GM19351 (cell line): Measurements from ENCODE around the gene PROSER2.

Experiments used
- ATAC-seq: cut with Tn5 transposase; IDR thresholded peaks from one replicate; pipeline ENCODE4 v1.9.1; 2021; ENCODE audit warnings: mild to moderate bottlenecking, moderate library complexity; ENCODE audit not compliant: unreplicated experiment

PROSER2 gene

DNA sequence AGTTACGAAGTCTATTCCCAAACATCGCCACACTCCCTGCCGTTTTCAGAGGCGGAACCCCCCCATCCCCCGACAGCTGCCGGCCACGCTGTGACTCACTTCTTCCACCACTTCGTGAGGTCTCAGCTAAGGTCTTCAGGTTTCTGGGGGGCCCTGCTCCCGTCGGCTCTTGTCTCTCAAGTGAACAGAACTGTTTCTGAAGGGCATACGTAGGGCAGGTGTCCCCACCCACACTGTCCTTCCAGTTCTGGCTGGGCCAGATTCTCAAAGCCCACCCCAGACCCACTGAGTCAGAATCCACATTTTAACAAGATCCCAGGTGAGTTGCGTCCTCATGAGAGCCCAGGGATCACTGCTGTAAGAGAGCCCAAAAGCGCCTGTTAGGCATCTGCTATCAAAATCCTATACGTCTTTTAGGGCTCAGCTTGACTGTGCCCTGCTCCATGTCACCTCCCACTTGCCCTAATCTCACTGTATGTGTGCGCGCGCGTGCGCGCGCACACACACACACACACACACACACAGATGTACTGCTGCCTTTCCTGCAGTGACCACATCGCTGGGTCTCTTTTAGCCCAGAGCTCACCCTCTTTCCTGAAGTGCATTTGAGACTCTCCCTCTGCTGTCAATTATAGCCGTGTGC is 78.8 kb downstream of the PROSER2 start:
- ATAC-seq, result no peak

DNA sequence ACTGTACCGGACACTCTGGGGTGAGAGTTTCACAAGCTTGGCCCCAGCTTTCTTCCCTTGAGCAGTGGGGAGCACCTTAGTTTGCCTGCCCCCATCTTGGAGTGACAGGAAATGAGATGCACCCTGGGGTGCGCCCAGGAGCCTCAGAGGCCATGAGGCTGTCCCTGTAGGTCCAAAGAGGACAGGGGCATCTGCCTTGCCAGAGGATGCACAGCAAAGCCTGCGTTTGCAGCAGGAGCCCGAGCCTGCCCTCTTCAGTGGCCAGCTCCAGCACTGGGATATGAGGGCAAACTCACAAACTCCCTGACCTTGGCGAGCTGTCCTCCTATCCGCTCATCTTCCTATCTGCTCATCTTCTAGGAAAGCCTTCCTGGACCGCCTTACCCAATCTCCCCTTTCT is 79.5 kb downstream of the PROSER2 start:
- no peak for ATAC-seq

DNA sequence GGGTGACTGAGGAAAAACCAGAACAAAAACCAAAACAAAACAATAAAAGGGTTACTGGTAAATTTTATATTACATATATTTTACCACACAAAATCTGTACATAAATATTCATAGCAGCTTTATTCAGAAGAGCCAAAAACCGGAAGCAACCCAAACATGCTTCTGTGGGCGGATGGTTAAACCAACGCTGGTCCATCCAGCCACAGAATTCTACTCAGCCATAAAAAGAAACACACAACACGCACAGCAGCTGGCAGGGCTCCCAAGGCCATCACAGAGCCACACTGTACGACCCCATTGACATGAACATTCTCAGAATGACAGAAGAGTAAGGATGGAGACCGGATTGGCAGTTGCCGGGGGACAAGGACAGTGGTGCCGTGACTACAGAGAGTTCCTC is 83.6 kb downstream of the PROSER2 start:
- ATAC-seq, result no peak

DNA sequence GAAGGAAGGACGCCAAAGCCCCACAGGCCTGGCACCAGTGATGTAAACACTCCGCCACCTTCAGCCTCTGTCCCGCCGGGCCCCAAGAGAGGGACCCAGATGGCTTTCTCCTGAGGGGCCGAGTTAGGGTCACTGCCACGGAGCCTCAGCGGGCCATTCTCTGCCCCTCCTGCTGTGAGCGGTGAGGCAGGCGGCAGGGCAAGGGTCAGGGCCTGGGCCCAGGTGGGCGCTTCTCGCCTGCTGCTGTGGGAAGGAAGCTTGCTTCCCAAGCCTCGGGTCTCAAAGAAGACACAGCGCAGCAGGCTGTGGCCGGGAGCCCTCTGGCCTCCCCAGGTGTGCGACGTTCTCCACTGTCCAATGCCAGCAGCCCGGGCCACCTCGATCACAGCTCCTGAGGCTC is 84.8 kb downstream of the PROSER2 start:
- ATAC-seq, result no peak

DNA sequence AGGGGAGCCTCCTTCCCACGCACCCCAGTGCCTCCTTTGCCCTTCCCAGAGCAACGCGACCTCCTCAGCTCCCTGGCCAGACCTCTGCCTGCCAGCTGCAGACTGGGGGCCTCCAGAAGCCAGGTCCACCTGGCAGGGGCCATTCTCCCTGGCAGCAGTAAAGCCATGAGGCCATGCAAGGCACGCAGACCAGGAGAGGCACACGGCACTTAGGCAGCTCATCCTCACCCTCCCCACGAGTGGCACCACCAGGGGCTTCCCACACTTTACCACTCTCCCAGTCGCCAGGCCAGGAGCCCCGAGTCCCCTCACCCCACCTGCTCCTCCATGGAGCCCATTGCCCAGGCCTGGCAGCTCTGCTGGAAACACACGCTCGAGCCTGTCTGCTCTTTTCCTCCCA is 85.4 kb downstream of the PROSER2 start:
- no peak for ATAC-seq

DNA sequence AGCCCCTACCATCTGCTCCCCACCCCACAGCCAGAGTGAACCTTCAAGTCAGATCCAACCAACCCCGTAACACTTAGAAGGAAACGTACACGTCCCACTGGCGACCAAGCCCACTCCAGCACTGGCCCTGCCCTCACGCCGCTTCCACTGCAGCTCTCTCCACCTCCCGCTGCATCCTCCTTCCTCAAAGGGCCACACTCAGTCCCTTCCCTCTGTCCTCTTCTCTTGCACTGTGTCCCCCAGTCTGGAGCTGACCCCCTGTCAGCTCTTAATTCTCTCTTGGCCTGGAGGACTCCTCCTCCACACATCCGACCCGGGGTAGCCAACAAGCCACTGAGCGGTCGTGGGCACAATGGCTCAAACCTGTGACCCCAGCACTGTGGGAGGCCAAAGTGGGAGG is 85.8 kb downstream of the PROSER2 start:
- no peak for ATAC-seq

DNA sequence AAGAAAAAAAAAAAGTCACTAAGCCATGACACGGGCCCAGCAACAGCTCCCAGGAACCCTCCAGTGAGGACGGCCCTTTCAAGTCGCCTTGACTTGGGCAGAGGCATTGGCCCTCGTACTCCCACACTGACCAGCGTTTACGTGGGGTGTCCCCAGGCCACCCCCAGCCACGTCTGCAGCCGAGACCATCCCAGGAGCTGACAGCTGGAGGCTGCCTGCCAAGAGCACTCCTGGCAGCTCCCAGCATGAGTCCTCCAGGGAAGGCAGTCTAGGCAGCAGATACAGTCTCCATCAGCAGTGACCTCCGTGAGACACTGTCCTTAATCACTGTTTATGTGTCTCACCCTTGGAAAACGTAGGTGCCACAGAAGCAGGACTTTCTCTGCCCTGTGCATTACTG is 86.5 kb downstream of the PROSER2 start:
- ATAC-seq, result no peak

DNA sequence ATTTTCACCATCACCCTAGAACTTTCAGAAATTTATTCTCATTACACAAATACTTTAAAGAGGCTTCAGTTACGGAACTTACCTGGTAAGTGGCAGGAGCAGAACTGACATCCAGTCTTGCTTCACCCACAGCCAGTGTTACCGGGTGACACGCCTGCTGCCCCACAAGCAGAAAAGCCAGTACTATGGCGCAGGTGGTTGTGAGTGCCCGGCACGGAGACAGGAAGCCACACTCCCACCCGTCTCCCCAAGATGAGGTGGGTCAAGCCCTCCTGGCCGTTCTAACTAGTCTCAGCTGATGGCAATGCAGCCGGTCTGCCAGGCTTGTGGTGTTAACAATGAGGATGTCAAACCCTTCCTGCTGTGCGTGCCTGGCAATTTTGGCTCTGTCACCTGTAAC is 86.9 kb downstream of the PROSER2 start:
- no peak for ATAC-seq

DNA sequence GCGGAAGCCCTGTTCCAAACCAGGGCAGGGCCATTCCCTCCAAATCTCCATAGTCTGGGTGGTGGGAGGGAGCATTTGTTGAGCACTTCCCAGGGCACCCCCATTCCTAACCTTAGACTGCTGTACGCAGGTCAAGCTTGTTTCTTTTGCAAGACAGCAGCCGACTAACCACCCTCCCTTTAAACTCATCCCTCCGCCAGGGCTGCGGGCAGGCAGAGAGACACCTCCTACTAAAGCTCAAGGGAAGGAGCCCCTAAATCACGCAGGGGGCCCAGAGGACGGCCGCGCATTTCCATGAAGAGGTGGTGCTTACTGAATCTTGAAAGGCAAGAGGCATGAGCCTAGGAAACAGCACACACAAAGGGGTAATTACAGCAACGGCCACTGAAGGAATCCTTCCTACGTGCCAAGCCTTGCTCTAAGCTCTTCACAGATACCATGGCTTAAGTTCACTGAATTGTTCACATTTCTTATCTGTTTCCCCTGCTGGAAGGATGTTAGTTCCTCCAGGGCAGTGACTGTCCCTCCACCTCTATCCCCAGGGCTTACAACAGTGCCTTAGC is 90.0 kb downstream of the PROSER2 start:
- no peak for ATAC-seq

DNA sequence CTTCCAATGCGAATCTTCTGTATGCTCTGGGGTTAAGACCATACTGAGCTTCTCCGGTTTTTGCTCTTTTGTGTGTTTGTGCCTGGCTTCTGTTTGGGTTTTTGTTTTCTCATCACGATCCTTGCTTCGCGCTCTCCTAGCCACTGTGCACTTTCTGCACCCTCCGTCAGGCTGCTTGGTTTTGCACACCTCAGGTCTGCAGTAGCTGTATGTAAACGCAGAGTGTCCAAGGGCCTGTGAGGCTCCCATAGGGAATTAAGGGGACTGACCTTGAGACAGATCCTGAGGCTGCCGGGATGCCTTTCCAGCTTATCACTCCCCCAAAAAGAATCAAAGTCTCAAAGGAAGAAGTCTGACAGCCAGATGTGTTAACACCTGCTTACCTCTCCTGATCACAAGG is 95.2 kb downstream of the PROSER2 start:
- no peak for ATAC-seq

DNA sequence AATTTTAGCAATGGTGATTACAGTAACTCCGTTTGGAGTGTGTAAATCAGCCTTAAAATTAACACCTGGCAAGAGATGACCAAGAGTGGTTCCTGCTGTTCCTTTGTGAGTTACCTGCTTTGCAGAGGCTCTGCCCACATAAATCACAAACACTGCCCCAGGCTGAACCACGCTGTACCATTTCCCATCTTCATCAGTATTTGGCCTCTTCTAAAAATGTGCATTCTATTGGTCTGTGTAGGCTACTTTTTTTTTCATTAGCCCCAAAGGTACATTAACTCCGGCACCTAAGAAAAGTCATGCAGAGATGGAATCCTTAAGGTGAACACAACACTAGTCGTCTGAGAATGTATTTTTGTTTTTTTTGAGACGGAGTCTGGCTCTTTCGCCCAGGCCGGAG is 96.1 kb downstream of the PROSER2 start:
- no peak for ATAC-seq
